Adrenal gland (tissue), 5 donors: Measurements from ENCODE around the gene ERGIC3.

ENCODE experiments used
- POLR2A ChIP-seq, 2 donors: fragments of 450-650 bp; IDR thresholded peaks; one replicate each; pipeline ENCODE4 v1.6.1; 2017; ENCODE audit warnings: antibody characterized with exemption in 2 of 2, mild to moderate bottlenecking in 2 of 2, moderate library complexity in 1 of 2
- TF ChIP-seq, protein P1 (sequence below), 6 experiments: fragments of 450-650 bp in 4 of 6; fragments of 200-600 bp in 2 of 6; sonication (generic) in 1 of 6; IDR thresholded peaks; 1 replicate in 5 of 6; 2 replicates in 1 of 6; pipeline versions ENCODE4 v1.5.1 to v1.8.0; 2016 to 2021; ENCODE audit warnings: antibody characterized with exemption in 6 of 6, mild to moderate bottlenecking in 2 of 6, moderate library complexity in 1 of 6
- donor health status: DM: no; HTN: no; CAD: no.

DNA sequence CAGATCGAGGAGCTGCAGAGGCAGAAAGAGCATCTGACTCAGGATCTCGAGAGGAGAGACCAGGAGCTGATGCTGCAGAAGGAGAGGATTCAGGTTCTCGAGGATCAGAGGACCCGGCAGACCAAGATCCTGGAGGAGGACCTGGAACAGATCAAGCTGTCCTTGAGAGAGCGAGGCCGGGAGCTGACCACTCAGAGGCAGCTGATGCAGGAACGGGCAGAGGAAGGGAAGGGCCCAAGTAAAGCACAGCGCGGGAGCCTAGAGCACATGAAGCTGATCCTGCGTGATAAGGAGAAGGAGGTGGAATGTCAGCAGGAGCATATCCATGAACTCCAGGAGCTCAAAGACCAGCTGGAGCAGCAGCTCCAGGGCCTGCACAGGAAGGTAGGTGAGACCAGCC lies 38.6 kb upstream of the ERGIC3 start:
- TF ChIP-seq, protein P1, sequence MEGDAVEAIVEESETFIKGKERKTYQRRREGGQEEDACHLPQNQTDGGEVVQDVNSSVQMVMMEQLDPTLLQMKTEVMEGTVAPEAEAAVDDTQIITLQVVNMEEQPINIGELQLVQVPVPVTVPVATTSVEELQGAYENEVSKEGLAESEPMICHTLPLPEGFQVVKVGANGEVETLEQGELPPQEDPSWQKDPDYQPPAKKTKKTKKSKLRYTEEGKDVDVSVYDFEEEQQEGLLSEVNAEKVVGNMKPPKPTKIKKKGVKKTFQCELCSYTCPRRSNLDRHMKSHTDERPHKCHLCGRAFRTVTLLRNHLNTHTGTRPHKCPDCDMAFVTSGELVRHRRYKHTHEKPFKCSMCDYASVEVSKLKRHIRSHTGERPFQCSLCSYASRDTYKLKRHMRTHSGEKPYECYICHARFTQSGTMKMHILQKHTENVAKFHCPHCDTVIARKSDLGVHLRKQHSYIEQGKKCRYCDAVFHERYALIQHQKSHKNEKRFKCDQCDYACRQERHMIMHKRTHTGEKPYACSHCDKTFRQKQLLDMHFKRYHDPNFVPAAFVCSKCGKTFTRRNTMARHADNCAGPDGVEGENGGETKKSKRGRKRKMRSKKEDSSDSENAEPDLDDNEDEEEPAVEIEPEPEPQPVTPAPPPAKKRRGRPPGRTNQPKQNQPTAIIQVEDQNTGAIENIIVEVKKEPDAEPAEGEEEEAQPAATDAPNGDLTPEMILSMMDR (IDR thresholded peaks at IDR 0.05): no peak
- no peak for TF ChIP-seq POLR2A (IDR thresholded peaks at IDR 0.05)
